Measurements from ENCODE around the gene CDKL5. TPM values are rescaled to one million over a fixed set of nuclear protein-coding genes. Genes with fewer than 3 reads are reported as not detected.

CDKL5 gene
- total and polyA plus RNA-seq, 2 experiments from 2014 or later = 7.5 to 13.7 TPM

- TF ChIP-seq ZNF462 (CRISPR knock-in tag; IDR thresholded peaks at IDR 0.05) = no peak
These were observed 109.5 kb downstream of the CDKL5 start (continued) for GRCh38 chrX:18534949-18535348.

- no peak for ATAC-seq
- H3K27ac ChIP-seq (ENCODE audit: low read depth) = no peak overlapping the region
- H4K20me1 ChIP-seq (replicated peaks; ENCODE audit: insufficient read depth) = no peaks in the 10 kb centered on the region; the same call in none of the 2 replicates
- H2AFZ ChIP-seq = no peak overlapping the region
- H3K4me2 ChIP-seq = no peak overlapping the region
- no peaks in the 10 kb centered on the region for H3F3A ChIP-seq (replicated peaks; ENCODE audit: low read depth)
- Mint-ChIP-seq H3K4me3 (no peak overlapping the region), H3K27ac (no peak overlapping the region), H3K36me3 (ENCODE audit: low read depth) (no peaks in the 10 kb centered on the region), H3K4me1 (peaks cover 29% of the 10 kb centered on the region), H3K9me3 (no peaks in the 10 kb centered on the region), H3K27me3 (ENCODE audit: insufficient read depth, low read depth, poor library complexity) (no peaks in the 10 kb centered on the region)
- no peak for DNase-seq (ENCODE audit: low spot score)
- peaks cover 7% of the 10 kb centered on the region for H3K79me2 ChIP-seq (replicated peaks; ENCODE audit: insufficient read depth)
- H3K4me3 ChIP-seq = no peak overlapping the region
- no peaks in the 10 kb centered on the region for H3K36me3 ChIP-seq (ENCODE audit: insufficient read depth)
- H3K9me2 ChIP-seq (ENCODE audit: insufficient read depth) = no peaks in the 10 kb centered on the region
- H3K27me3 ChIP-seq (ENCODE audit: insufficient read depth) = no peaks in the 10 kb centered on the region
- peaks cover 6% of the 10 kb centered on the region; the same call in 1 of the 2 replicates for H3K4me1 ChIP-seq (ENCODE audit: insufficient read depth)
- no peak for TF ChIP-seq POLR2AphosphoS5 (IDR thresholded peaks at IDR 0.05; ENCODE audit: low read depth)
- no peak for TF ChIP-seq REST (IDR thresholded peaks at IDR 0.05; ENCODE audit: unreplicated experiment)
- no peak for TF ChIP-seq ZNF114 (CRISPR knock-in tag; IDR thresholded peaks at IDR 0.05)
- TF ChIP-seq ETS1 (IDR thresholded peaks at IDR 0.05) = no peak
- TF ChIP-seq JUNB (IDR thresholded peaks at IDR 0.05; ENCODE audit: unreplicated experiment) = no peak
- no peak for TF ChIP-seq EZH2 (IDR thresholded peaks at IDR 0.05; ENCODE audit: low read depth, unreplicated experiment)
- TF ChIP-seq EZH2phosphoT487 (IDR thresholded peaks at IDR 0.05; ENCODE audit: unreplicated experiment) = no peak
- no peak for TF ChIP-seq ZNF331 (CRISPR knock-in tag; IDR thresholded peaks at IDR 0.05; ENCODE audit: low read depth)
These were observed 111.7 kb downstream of the CDKL5 start for GRCh38 chrX:18537068-18537467.

Measured in GM23338 (cell line).